Measurements from ENCODE around the gene CLEC4M.

GRCh38 chr19:7744871-7745650 is 18.0 kb upstream of the CLEC4M start:
- TF ChIP-seq CTCF (IDR thresholded peaks at IDR 0.05), result no peak
- no peak for TF ChIP-seq POLR2A (IDR thresholded peaks at IDR 0.05)
